LNCaP clone FGC (cell line): ENCODE measurements around the gene SGMS1.
A peak's percentile ranks its signal among the peaks of the same experiment; 100 is the strongest.

Source experiments
- DNase-seq: peaks from one replicate; pipeline ENCODE4 v3.0.0-alpha.2; 2011; ENCODE audit warnings: low read depth
- H3K4me3 ChIP-seq: 2 replicates; pipeline ENCODE4 v1.5.1; 2011; ENCODE audit warnings: mild to moderate bottlenecking, low read depth, low read length, control low read depth
- TF ChIP-seq, protein P1 (sequence below): IDR thresholded peaks from 2 replicates; pipeline ENCODE4 v1.5.1; 2012; ENCODE audit warnings: mild to moderate bottlenecking; ENCODE audit not compliant: control insufficient read depth, insufficient read depth; ENCODE audit errors: extremely low read depth

SGMS1 gene

DNA sequence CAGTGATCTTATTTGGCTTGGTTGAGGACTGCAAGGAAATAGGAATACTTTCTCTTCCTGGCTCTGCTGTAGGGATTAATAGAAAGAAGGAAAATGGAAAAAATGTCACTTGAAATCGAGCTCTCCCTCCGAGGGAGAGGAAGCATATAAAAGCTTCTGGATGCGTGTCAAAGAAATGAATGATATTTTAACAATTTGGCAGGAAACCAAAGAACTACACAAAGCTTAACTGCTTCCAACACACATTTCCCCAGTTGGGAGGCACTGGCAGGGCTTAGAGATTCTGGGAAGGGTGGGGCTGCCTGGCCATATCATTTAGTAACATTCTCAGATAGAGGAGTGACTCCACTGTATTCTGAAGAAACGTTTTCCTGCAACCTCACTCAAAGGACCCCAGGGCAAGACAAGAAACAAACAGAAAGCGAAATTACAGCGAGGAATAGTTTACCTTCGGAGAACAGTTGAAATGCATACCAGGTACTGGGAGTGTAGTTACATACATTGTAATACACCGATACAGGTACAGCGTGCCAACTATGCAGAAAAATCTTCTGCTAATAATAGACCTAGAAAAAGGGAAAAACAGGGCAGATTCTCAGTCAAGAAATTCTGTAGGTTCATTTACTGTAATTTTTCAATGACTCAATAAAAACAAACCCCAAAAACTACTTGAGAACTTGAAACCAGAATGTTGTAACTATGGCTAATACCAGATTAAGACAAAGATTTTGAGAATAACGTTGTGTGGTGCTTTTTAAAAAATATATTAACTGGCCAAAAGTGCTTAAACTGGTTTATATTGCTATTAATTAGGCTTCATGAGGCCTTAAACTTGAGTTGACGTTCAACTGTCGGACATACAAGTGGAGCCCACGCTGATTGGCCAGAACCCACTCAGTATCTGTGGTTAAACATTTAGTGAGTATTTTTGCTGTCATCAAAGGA lies 296.7 kb downstream of the SGMS1 start:
- DNase-seq, result peak; percentile 70
- H3K4me3 ChIP-seq, result peak overlapping the region; percentile 25
- TF ChIP-seq, protein P1, sequence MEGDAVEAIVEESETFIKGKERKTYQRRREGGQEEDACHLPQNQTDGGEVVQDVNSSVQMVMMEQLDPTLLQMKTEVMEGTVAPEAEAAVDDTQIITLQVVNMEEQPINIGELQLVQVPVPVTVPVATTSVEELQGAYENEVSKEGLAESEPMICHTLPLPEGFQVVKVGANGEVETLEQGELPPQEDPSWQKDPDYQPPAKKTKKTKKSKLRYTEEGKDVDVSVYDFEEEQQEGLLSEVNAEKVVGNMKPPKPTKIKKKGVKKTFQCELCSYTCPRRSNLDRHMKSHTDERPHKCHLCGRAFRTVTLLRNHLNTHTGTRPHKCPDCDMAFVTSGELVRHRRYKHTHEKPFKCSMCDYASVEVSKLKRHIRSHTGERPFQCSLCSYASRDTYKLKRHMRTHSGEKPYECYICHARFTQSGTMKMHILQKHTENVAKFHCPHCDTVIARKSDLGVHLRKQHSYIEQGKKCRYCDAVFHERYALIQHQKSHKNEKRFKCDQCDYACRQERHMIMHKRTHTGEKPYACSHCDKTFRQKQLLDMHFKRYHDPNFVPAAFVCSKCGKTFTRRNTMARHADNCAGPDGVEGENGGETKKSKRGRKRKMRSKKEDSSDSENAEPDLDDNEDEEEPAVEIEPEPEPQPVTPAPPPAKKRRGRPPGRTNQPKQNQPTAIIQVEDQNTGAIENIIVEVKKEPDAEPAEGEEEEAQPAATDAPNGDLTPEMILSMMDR, result no peak

DNA sequence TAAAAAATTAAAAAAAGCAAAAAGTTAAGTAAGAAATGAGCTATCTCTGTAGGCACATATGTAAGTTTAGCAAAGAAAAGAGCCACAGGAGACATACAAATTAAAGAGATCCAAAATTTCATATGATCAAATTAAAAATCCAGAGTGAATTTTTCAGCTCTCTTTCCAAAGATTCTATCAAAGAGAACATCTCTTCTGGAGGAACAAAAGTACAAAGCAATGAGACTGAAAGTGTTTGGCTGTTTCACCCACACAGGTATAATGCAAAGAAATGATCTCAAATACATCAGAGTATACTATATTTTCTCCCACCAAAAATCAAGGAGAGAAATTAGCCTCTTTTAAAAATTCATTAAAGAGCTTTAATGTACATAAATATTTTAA lies 297.6 kb downstream of the SGMS1 start:
- DNase-seq, result no peak
- H3K4me3 ChIP-seq, result no peak overlapping the region
- TF ChIP-seq, protein P1, result no peak

DNA sequence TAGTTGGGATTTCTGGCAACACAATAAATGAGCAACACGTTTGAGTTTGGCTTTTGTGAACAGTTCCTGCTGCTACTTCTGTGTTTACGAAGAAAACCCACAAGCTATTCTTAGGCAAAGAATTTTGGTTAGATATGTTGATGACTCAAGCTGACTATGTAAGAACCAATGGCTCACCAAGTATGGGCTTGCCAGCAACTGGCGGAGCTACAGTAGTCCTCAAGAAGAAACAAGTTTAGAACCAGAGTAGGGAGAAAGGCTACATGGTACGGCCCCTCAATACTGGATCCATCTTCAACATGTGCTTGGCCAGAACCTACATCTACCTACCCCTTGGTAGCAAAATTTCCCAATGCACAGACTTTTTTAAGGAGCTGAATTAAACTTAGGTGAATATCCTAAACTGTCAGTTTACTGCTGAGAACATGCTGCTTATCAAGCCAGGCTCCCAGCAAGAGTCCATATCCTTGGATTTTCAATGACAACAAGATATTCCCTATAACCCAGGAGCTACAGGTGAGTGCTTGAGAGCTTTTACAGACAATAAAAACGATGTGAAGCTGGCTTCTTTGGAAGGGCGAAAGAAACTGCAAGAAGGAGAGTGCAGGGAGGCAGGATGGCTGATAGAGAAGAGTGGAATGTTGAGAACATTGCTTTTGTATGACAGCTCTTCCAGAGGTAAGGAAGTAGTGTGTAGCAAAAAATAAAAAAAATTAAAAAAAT lies 298.1 kb downstream of the SGMS1 start:
- H3K4me3 ChIP-seq, result no peak overlapping the region
- no peak for DNase-seq
- TF ChIP-seq, protein P1, result no peak

DNA sequence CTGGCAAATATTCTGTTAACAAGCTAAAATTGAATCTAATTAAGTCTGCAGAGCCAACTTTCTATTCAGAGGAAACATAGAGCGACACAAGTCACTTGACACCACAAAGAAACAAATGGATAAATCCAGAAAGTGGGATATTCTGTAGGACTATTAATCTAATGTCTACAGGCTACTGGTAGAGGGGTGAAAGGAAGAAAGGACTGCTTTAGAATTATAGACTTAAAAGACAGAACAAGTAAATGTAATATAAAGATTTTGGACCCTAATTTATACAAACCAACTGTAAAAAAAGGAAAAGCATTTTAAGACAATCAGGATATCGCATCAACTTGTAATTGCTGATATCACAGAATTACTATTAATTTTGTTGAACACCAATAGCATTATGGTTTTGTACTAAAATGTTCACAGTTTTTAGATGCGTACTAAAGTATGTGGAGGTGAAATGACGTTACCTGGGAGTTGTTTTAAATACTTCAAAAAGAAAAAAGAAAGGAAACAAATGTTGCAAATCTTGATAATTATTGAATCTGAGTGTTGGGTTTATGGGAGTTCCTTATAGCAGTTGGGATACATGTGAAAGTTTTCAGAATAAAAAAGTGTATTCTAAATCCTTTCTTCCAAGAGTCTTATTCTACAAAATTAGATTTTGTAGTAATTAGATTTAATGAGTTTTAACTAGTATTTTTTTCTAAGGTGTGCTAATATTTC lies 298.9 kb downstream of the SGMS1 start:
- DNase-seq, result no peak
- TF ChIP-seq, protein P1, result no peak
- no peak overlapping the region for H3K4me3 ChIP-seq

DNA sequence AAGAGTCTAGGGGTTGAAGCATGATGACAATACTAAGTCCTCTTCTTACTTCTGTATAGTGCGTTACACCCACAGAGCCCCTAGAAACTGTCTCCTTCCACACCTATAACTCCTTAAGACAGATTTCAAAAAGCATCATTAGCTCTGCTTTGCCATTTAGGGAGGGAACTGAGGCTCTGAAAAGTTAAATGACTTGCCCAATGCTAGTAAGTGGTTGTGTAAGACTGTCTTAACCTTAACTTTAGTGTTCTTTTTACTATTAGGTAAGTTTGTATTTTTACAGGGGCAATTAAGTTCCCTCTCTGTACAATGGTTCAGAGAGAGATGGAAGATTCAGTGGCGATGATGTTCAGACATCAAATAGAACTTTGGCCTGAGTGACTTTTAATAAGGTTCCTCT lies 299.7 kb downstream of the SGMS1 start:
- TF ChIP-seq, protein P1, result no peak
- no peak for DNase-seq
- H3K4me3 ChIP-seq, result no peak overlapping the region

DNA sequence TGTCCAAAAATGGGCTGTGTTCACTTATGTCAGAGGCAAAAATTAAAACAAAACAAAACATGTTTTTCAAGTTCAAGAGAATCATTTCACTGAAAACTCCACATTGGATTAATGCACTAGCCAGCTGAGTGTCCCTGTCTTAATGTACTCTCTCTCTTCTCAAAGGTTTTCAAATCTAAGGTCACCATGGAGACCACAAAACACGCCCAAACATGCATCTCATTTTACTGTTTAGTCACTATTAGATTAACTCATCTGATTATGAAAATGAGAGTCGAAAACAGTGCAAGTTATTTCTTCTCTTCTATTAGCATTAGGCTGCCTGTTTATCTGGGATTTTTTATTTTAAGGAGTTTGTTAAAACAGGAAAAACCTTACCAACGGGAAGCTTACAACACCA lies 301.7 kb downstream of the SGMS1 start:
- no peak overlapping the region for H3K4me3 ChIP-seq
- DNase-seq, result no peak
- TF ChIP-seq, protein P1, result no peak
